ENCODE measurements around the gene ZNF680. TPM values are rescaled to one million over a fixed set of nuclear protein-coding genes. Genes with fewer than 3 reads are reported as not detected.

ZNF680 gene
- total and polyA plus RNA-seq, 11 donors, result 5.5 to 25.9 (median 16.3) TPM

DNA sequence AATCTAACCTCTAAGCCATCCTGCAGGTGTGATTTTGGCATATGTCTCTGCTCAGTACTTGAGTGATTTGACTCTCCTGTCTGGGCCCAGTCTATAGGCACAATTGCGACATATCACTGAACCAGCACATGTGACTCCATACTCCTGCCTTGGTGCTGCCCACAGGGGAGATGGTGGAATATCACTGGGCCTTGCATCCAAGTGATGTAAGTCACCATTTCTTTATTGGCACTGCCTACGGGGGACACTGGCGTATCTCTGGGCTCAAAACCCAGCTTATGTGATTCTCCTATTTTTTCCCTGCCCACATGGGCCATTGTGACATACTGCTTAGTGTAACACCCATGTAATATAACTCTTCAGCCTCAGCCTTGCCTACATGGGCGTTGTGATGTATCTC lies 48.1 kb upstream of the ZNF680 start:
- Histone ChIP-seq H3K27ac (no peak overlapping the region), H3K27me3 (no peaks in the 10 kb centered on the region), H3K4me3 (no peak overlapping the region), H3K36me3 (no peaks in the 10 kb centered on the region), H3K9me3 (no peaks in the 10 kb centered on the region), H3K4me1 (no peaks in the 10 kb centered on the region)
- ATAC-seq (no peak), DNase-seq (no peak)
- intact Hi-C loops (cut with DNase I), result loop anchor here in 4 of 10 donors (10.0 kb wide), 2 partner anchors 1586 to 1606 kb away; no protein-coding TSS in a partner anchor
- WGBS, 4 donors, result 90 to 98% (median 92%) methylated on average over 4 of the region's 4 CpGs
- no peak for TF ChIP-seq POLR2A (IDR thresholded peaks at IDR 0.05)

DNA sequence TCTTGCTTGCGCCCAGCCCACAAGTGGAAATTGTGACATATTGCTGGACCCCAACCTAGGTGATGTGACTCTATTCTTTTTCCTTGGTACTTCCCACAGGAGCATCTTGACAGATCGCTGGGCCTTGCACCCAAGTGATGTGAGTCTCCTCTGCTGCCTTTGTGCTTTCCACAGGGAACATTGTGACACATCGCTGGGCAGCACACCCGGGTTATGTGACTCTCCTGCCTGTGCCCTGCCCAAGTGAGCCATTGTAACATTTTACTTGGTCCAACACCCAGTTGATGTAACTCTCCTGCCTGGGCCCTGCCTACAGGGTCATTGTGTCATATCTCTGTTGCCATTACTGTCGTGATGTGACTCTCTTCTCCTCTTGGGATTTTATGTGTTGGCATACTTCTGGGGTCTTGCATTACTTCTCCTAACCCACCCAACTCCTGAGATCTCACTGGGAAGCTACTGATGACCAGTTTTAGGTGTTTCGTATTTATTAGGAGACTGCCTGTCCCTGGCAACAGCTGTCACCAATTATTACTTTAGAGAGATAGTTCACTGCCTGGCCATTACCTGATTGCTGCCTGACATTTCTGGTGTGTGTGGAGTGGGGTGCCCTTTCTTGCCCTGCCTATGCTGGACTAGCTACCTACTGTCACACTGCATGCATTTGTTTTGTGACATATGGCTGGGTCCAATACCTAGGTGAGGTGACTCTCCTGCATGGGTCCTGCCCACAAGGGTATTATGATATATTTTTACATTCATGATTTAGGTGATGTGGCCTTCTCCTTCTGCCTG lies 45.4 kb upstream of the ZNF680 start:
- Histone ChIP-seq H3K4me3 (no peak overlapping the region), H3K27ac (no peak overlapping the region), H3K27me3 (no peaks in the 10 kb centered on the region), H3K9me3 (no peaks in the 10 kb centered on the region), H3K4me1 (no peaks in the 10 kb centered on the region), H3K36me3 (no peaks in the 10 kb centered on the region)
- WGBS, 4 donors, result 87 to 95% (median 92%) methylated on average over 6 of the region's 6 CpGs
- DNase-seq, result no peak
- ATAC-seq, result no peak
- no peak for TF ChIP-seq POLR2A (IDR thresholded peaks at IDR 0.05)
- TF ChIP-seq, protein P1, sequence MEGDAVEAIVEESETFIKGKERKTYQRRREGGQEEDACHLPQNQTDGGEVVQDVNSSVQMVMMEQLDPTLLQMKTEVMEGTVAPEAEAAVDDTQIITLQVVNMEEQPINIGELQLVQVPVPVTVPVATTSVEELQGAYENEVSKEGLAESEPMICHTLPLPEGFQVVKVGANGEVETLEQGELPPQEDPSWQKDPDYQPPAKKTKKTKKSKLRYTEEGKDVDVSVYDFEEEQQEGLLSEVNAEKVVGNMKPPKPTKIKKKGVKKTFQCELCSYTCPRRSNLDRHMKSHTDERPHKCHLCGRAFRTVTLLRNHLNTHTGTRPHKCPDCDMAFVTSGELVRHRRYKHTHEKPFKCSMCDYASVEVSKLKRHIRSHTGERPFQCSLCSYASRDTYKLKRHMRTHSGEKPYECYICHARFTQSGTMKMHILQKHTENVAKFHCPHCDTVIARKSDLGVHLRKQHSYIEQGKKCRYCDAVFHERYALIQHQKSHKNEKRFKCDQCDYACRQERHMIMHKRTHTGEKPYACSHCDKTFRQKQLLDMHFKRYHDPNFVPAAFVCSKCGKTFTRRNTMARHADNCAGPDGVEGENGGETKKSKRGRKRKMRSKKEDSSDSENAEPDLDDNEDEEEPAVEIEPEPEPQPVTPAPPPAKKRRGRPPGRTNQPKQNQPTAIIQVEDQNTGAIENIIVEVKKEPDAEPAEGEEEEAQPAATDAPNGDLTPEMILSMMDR (IDR thresholded peaks at IDR 0.05), result no peak
- intact Hi-C loops (cut with DNase I), result no loop called here

GRCh38 chr7:64606385-64606784 lies 43.5 kb upstream of the ZNF680 start:
- ATAC-seq (no peak), DNase-seq (no peak)
- H3K27ac ChIP-seq, result no peak overlapping the region
- no peaks in the 10 kb centered on the region for H3K27me3 ChIP-seq
- no peaks in the 10 kb centered on the region for H3K4me1 ChIP-seq
- H3K36me3 ChIP-seq, result no peaks in the 10 kb centered on the region
- no peak overlapping the region for H3K4me3 ChIP-seq
- intact Hi-C loops (cut with DNase I), result no loop called here
- H3K9me3 ChIP-seq, result no peaks in the 10 kb centered on the region
- TF ChIP-seq POLR2A (IDR thresholded peaks at IDR 0.05), result no peak
- TF ChIP-seq, protein P1 (IDR thresholded peaks at IDR 0.05), result no peak

DNA sequence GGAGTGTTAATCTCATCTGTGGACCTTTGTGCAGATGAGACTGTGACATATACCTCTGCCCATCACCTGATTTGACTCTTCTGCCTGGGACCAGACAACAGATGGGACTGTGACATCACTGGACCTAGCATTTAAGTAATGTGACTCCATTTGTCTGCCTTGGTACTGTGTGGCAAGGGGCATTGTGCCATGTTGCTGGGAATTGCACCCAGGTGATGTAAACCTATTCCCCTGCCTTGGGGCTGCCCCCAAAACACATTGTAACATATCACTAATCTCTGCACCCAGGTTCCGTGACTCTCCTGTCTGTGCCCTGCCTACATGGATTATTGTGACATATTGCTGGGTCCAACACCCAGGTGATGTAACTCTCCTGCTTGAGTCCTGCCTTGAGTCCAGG lies 40.4 kb upstream of the ZNF680 start:
- DNase-seq (no peak), ATAC-seq (no peak)
- intact Hi-C loops (cut with DNase I), result no loop called here
- Histone ChIP-seq H3K27me3 (no peaks in the 10 kb centered on the region), H3K36me3 (no peaks in the 10 kb centered on the region), H3K9me3 (no peaks in the 10 kb centered on the region), H3K4me1 (no peaks in the 10 kb centered on the region), H3K4me3 (no peak overlapping the region), H3K27ac (no peak overlapping the region)
- WGBS, 4 donors, result 93 to 100% (median 98%) methylated on average over 1 of the region's 1 CpG
- TF ChIP-seq, protein P1 (IDR thresholded peaks at IDR 0.05), result no peak
- TF ChIP-seq POLR2A (IDR thresholded peaks at IDR 0.05), result no peak

GRCh38 chr7:64602518-64602917 lies 39.6 kb upstream of the ZNF680 start:
- H3K9me3 ChIP-seq, result no peaks in the 10 kb centered on the region
- no peak overlapping the region for H3K4me3 ChIP-seq
- no peaks in the 10 kb centered on the region for H3K27me3 ChIP-seq
- H3K27ac ChIP-seq, result no peak overlapping the region
- no peaks in the 10 kb centered on the region for H3K36me3 ChIP-seq
- no peak for TF ChIP-seq POLR2A (IDR thresholded peaks at IDR 0.05)
- TF ChIP-seq, protein P1 (IDR thresholded peaks at IDR 0.05), result no peak
- no peaks in the 10 kb centered on the region for H3K4me1 ChIP-seq
- no peak for DNase-seq
- intact Hi-C loops (cut with DNase I), result no loop called here
- WGBS, 4 donors, result 43 to 56% (median 52%) methylated on average over 2 of the region's 2 CpGs
- peak in 3 of 4 donors; percentile 73 to 89 (median 80) for ATAC-seq
